CD4-positive, CD25-positive, alpha-beta regulatory T cell (primary cell): ENCODE results near the gene MAGI2. TPM values are rescaled to one million over a fixed set of nuclear protein-coding genes. Genes with fewer than 3 reads are reported as not detected.

Experiments
- ATAC-seq, 2 donors: fragments of 150-1000 bp; cut with Tn5 transposase; one replicate each; pipeline ENCODE4 v1.10.0; 2021; ENCODE audit warnings: low read depth in 2 of 2, moderate number of reproducible peaks in 2 of 2, moderate library complexity in 1 of 2
- DNase-seq, 3 donors: peaks; one replicate each; pipeline versions ENCODE4 v3.0.0 to v3.0.0-alpha.2; 2012 to 2022; ENCODE audit warnings: mixed read lengths in 1 of 3
- H3K27ac ChIP-seq: one replicate; pipeline ENCODE4 v1.7.0; 2013; ENCODE audit warnings: mild to moderate bottlenecking, low read length; ENCODE audit not compliant: insufficient read depth, poor library complexity, severe bottlenecking
- H3K27me3 ChIP-seq: one replicate; pipeline ENCODE4 v1.7.0; 2013; ENCODE audit warnings: low read length; ENCODE audit not compliant: control insufficient read depth, insufficient read depth
- H3K36me3 ChIP-seq: one replicate; pipeline ENCODE4 v1.7.0; 2013; ENCODE audit warnings: mild to moderate bottlenecking, low read length, moderate library complexity; ENCODE audit not compliant: control insufficient read depth, insufficient read depth
- H3K4me1 ChIP-seq: 2 replicates; pipeline ENCODE4 v1.7.0; 2013; ENCODE audit warnings: mild to moderate bottlenecking, low read length; ENCODE audit not compliant: insufficient read depth, control insufficient read depth, poor library complexity, severe bottlenecking
- H3K4me3 ChIP-seq: one replicate; pipeline ENCODE4 v1.7.0; 2013; ENCODE audit warnings: low read depth, mild to moderate bottlenecking, low read length, moderate library complexity
- H3K9me3 ChIP-seq, 2 experiments: 1 replicate in 1 of 2; 2 replicates in 1 of 2; pipeline ENCODE4 v1.7.0; 2013; ENCODE audit warnings: low read length in 2 of 2, mild to moderate bottlenecking in 1 of 2, moderate library complexity in 1 of 2; ENCODE audit not compliant: control insufficient read depth in 2 of 2
- H3K27ac Mint-ChIP-seq, 3 donors: one replicate each; pipeline ENCODE4 v1.8.0; 2020 to 2022; ENCODE audit warnings: mild to moderate bottlenecking in 3 of 3, mixed read lengths in 3 of 3, moderate library complexity in 2 of 3
- H3K27me3 Mint-ChIP-seq: one replicate; pipeline ENCODE4 v1.8.0; 2022; ENCODE audit warnings: mild to moderate bottlenecking, mixed read lengths
- H3K36me3 Mint-ChIP-seq: one replicate; pipeline ENCODE4 v1.8.0; 2020; ENCODE audit warnings: mixed read lengths
- H3K4me1 Mint-ChIP-seq, 4 donors: one replicate each; pipeline ENCODE4 v1.8.0; 2020 to 2022; ENCODE audit warnings: mixed read lengths in 4 of 4, mild to moderate bottlenecking in 1 of 4
- H3K4me3 Mint-ChIP-seq, 4 donors: one replicate each; pipeline ENCODE4 v1.8.0; 2020 to 2022; ENCODE audit warnings: mild to moderate bottlenecking in 4 of 4, mixed read lengths in 4 of 4, moderate library complexity in 3 of 4
- H3K9me3 Mint-ChIP-seq, 7 donors: one replicate each; pipeline ENCODE4 v1.8.0; 2020 to 2022; ENCODE audit warnings: mixed read lengths in 7 of 7, mild to moderate bottlenecking in 3 of 7, moderate library complexity in 2 of 7
- polyA plus RNA-seq, 4 donors: library from polyadenylated mRNA; unstranded; fragments of 300-500 nt; fragmentation: Illumina TruSeq; gene quantifications; one replicate each; pipeline ENCODE4 v1.2.3, GENCODE V29; 2021
- total RNA-seq: library from RNA; stranded (reverse); gene quantifications from one replicate; pipeline ENCODE4 v1.2.3, GENCODE V29; 2022

MAGI2 gene
- total and polyA plus RNA-seq, 5 donors from 2014 or later, result not detected

GRCh38 chr7:78383096-78383880 is 1070.2 kb downstream of the MAGI2 start:
- no peaks in the 10 kb centered on the region for H3K9me3 Mint-ChIP-seq
- no peaks in the 10 kb centered on the region for H3K36me3 ChIP-seq
- H3K4me3 Mint-ChIP-seq, result no peak overlapping the region
- H3K9me3 ChIP-seq, result no peaks in the 10 kb centered on the region
- no peaks in the 10 kb centered on the region for H3K36me3 Mint-ChIP-seq
- no peak overlapping the region for H3K27ac Mint-ChIP-seq
- H3K27me3 ChIP-seq, result no peaks in the 10 kb centered on the region
- no peak for DNase-seq
- no peak overlapping the region for H3K27ac ChIP-seq
- no peak for ATAC-seq
- no peaks in the 10 kb centered on the region for H3K27me3 Mint-ChIP-seq
- H3K4me1 Mint-ChIP-seq, result no peaks in the 10 kb centered on the region
- no peaks in the 10 kb centered on the region for H3K4me1 ChIP-seq
- H3K4me3 ChIP-seq, result no peak overlapping the region

- Mint-ChIP-seq H3K27ac (no peak overlapping the region), H3K4me1 (no peaks in the 10 kb centered on the region), H3K9me3 (peaks cover 0 to 4% (median 0%) of the 10 kb centered on the region in 7 donors), H3K27me3 (no peaks in the 10 kb centered on the region), H3K36me3 (no peaks in the 10 kb centered on the region), H3K4me3 (no peak overlapping the region)
- no peaks in the 10 kb centered on the region for H3K36me3 ChIP-seq
- no peaks in the 10 kb centered on the region for H3K4me1 ChIP-seq
- H3K4me3 ChIP-seq, result no peak overlapping the region
- ATAC-seq, result no peak
- H3K9me3 ChIP-seq, result no peaks in the 10 kb centered on the region
- H3K27me3 ChIP-seq, result no peaks in the 10 kb centered on the region
- no peak overlapping the region for H3K27ac ChIP-seq
- no peak for DNase-seq
Observed at GRCh38 chr7:78379148-78379547, 1074.3 kb downstream of the MAGI2 start.

DNA sequence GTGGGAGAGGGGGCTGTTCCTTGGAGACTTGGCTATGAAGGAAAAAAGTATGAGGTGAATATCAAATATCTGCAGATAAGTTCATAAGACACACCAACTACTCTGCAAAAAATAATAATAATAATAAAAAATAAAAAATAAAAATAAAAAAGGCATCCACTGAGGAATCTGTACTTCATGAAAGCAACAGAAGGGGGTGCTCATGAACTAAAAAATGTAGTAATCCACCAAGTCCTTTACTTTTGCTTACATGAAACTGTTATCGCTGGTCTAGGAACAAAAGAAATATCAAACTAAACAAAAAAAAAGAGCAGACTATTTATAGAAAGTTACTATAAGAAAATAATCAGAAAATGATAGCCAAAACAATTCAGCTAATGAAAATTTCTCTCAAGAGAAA is 1075.9 kb downstream of the MAGI2 start:
- no peak overlapping the region for H3K27ac Mint-ChIP-seq
- no peak for DNase-seq
- no peaks in the 10 kb centered on the region for H3K9me3 ChIP-seq
- ATAC-seq, result no peak
- H3K9me3 Mint-ChIP-seq, result peaks cover 0 to 4% (median 0%) of the 10 kb centered on the region in 7 donors
- peaks cover 4% of the 10 kb centered on the region for H3K27me3 Mint-ChIP-seq
- no peaks in the 10 kb centered on the region for H3K27me3 ChIP-seq
- H3K36me3 ChIP-seq, result no peaks in the 10 kb centered on the region
- no peaks in the 10 kb centered on the region for H3K36me3 Mint-ChIP-seq
- H3K27ac ChIP-seq, result no peak overlapping the region
- no peak overlapping the region for H3K4me3 ChIP-seq
- no peaks in the 10 kb centered on the region for H3K4me1 Mint-ChIP-seq
- H3K4me3 Mint-ChIP-seq, result no peak overlapping the region
- no peaks in the 10 kb centered on the region for H3K4me1 ChIP-seq

DNA sequence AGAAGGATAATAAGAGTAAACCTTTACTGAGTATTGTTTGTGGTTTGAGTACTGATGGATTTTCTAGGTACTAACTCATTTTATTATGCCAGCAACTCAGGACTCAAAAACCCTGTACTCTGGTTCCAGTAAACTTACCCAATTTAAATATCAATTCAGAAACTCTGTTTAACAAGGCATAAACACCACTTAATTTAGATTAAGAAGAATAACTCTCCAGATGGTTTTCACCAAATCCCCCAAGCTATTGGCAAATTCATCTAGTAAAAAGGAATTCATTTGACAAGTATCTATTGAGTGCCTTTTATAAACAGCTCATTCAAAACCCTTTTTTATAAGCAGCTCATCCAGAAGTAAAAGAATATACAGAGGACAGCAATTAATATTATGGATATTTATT is 1082.5 kb downstream of the MAGI2 start:
- H3K4me3 Mint-ChIP-seq, result no peak overlapping the region
- Histone ChIP-seq H3K27me3 (no peaks in the 10 kb centered on the region), H3K36me3 (no peaks in the 10 kb centered on the region), H3K9me3 (no peaks in the 10 kb centered on the region), H3K27ac (no peak overlapping the region), H3K4me3 (no peak overlapping the region), H3K4me1 (no peaks in the 10 kb centered on the region)
- H3K4me1 Mint-ChIP-seq, result no peaks in the 10 kb centered on the region
- no peaks in the 10 kb centered on the region for H3K36me3 Mint-ChIP-seq
- ATAC-seq (no peak), DNase-seq (no peak)
- peaks cover 4% of the 10 kb centered on the region for H3K27me3 Mint-ChIP-seq
- H3K9me3 Mint-ChIP-seq, result no peaks in the 10 kb centered on the region
- no peak overlapping the region for H3K27ac Mint-ChIP-seq

- Histone ChIP-seq H3K36me3 (no peaks in the 10 kb centered on the region), H3K27ac (no peak overlapping the region), H3K9me3 (no peaks in the 10 kb centered on the region), H3K4me3 (no peak overlapping the region), H3K4me1 (no peaks in the 10 kb centered on the region), H3K27me3 (no peaks in the 10 kb centered on the region)
- Mint-ChIP-seq H3K27me3 (peaks cover 4% of the 10 kb centered on the region), H3K36me3 (no peaks in the 10 kb centered on the region), H3K4me1 (no peaks in the 10 kb centered on the region), H3K27ac (no peak overlapping the region), H3K4me3 (no peak overlapping the region), H3K9me3 (no peaks in the 10 kb centered on the region)
- ATAC-seq, result no peak
- no peak for DNase-seq
Observed at GRCh38 chr7:78368771-78369170, 1084.7 kb downstream of the MAGI2 start.

DNA sequence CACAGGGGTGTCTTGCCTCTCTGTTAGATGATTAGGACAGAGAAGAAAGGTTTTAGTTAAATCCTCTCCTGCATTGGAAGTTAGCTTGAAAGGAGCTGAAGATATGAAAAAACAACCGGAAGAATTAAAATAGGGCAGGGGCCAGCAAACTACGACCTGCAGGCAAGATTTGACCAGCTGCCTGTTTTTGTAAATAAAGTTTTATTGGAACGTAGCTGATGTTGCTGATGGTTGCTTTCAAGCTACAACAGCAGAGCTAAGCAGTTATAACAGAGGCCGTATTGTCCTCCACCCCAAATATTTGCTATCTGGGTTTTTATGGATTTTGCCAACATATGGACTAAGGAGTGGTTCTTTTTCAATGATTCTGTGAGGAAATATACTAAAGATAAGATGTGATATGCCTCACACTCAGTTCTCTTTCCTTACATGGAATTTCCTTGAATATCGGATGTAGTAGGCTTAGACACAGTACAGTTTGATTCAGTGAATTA is 1086.1 kb downstream of the MAGI2 start:
- no peaks in the 10 kb centered on the region for H3K27me3 Mint-ChIP-seq

DNA sequence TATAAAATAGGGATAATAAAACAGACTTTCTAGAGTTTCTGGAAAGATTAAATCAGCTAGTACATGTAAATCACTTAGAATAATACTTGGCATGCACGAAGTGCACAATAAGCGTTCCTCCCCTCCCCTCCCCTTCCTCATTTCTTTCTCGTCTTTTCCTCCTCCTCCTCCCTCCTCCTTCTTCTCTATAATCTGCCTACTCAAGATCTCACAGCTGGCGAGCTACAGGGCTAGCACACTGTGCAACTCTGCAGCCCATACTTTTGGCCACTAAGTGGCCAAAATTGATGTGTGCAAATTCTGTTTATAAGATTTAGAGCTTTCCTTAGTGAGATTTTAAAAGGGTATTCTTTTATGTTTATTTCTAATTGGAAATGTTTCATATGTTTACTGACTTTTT is 1089.6 kb downstream of the MAGI2 start:
- H3K27ac Mint-ChIP-seq, result no peak overlapping the region
- Histone ChIP-seq H3K27ac (no peak overlapping the region), H3K36me3 (no peaks in the 10 kb centered on the region), H3K4me3 (no peak overlapping the region), H3K4me1 (no peaks in the 10 kb centered on the region), H3K9me3 (no peaks in the 10 kb centered on the region), H3K27me3 (no peaks in the 10 kb centered on the region)
- H3K9me3 Mint-ChIP-seq, result peaks cover 0 to 1% (median 0%) of the 10 kb centered on the region in 7 donors
- H3K4me1 Mint-ChIP-seq, result no peaks in the 10 kb centered on the region
- H3K4me3 Mint-ChIP-seq, result no peak overlapping the region
- no peaks in the 10 kb centered on the region for H3K36me3 Mint-ChIP-seq
- no peaks in the 10 kb centered on the region for H3K27me3 Mint-ChIP-seq
- no peak for ATAC-seq
- no peak for DNase-seq

More for the DNA sequence above, 1086.1 kb downstream of the MAGI2 start:
- H3K9me3 Mint-ChIP-seq, result no peaks in the 10 kb centered on the region
- no peak overlapping the region for H3K4me3 Mint-ChIP-seq
- no peaks in the 10 kb centered on the region for H3K9me3 ChIP-seq
- H3K27ac ChIP-seq, result no peak overlapping the region
- DNase-seq (no peak), ATAC-seq (no peak)
- H3K4me1 ChIP-seq, result no peaks in the 10 kb centered on the region
- no peaks in the 10 kb centered on the region for H3K36me3 Mint-ChIP-seq
- H3K4me3 ChIP-seq, result no peak overlapping the region
- H3K27ac Mint-ChIP-seq, result no peak overlapping the region
- no peaks in the 10 kb centered on the region for H3K4me1 Mint-ChIP-seq
- no peaks in the 10 kb centered on the region for H3K36me3 ChIP-seq
- no peaks in the 10 kb centered on the region for H3K27me3 ChIP-seq

DNA sequence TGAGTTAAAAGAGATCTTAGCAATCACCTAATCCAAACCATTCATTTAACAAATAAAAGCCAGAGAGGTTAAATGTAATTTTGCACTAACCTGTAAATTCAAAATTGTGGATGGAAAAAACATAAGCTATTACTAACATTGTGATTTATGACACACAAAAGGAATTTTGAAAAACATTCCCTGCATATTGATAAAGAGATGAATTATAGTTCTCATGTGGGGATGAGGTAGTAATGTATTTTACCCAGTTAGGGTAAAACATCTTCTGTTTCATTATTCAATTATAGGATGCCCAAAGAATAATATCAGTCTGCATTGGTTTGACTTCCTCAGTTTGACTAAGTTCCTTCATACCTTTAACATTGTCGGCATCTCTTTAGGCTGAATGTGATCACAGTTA is 1093.6 kb downstream of the MAGI2 start:
- no peaks in the 10 kb centered on the region for H3K9me3 ChIP-seq
- no peaks in the 10 kb centered on the region for H3K4me1 ChIP-seq
- Mint-ChIP-seq H3K27me3 (no peaks in the 10 kb centered on the region), H3K27ac (no peak overlapping the region), H3K4me1 (no peaks in the 10 kb centered on the region), H3K36me3 (no peaks in the 10 kb centered on the region), H3K9me3 (peaks cover 0 to 1% (median 0%) of the 10 kb centered on the region in 7 donors), H3K4me3 (no peak overlapping the region)
- DNase-seq (no peak), ATAC-seq (no peak)
- H3K4me3 ChIP-seq, result no peak overlapping the region
- no peaks in the 10 kb centered on the region for H3K27me3 ChIP-seq
- H3K27ac ChIP-seq, result no peak overlapping the region
- H3K36me3 ChIP-seq, result no peaks in the 10 kb centered on the region
